GM21526 (cell line): ENCODE results near the gene OR1J4.

Experiments
- ATAC-seq: cut with Tn5 transposase; IDR thresholded peaks from one replicate; pipeline ENCODE4 v1.9.1; 2021; ENCODE audit warnings: moderate library complexity; ENCODE audit not compliant: unreplicated experiment, low FRiP score

The OR1J4 gene

GRCh38 chr9:122567901-122568300 is 49.0 kb downstream of the OR1J4 start:
- ATAC-seq, result no peak
